GM12801 (cell line): ENCODE data around the gene GDF10.

Experiments
- TF ChIP-seq, protein P1 (sequence below): IDR thresholded peaks from one replicate; pipeline ENCODE4 v1.5.1; 2011; ENCODE audit warnings: control low read depth; ENCODE audit not compliant: insufficient read length; ENCODE audit errors: extremely low read depth

GDF10 gene

DNA sequence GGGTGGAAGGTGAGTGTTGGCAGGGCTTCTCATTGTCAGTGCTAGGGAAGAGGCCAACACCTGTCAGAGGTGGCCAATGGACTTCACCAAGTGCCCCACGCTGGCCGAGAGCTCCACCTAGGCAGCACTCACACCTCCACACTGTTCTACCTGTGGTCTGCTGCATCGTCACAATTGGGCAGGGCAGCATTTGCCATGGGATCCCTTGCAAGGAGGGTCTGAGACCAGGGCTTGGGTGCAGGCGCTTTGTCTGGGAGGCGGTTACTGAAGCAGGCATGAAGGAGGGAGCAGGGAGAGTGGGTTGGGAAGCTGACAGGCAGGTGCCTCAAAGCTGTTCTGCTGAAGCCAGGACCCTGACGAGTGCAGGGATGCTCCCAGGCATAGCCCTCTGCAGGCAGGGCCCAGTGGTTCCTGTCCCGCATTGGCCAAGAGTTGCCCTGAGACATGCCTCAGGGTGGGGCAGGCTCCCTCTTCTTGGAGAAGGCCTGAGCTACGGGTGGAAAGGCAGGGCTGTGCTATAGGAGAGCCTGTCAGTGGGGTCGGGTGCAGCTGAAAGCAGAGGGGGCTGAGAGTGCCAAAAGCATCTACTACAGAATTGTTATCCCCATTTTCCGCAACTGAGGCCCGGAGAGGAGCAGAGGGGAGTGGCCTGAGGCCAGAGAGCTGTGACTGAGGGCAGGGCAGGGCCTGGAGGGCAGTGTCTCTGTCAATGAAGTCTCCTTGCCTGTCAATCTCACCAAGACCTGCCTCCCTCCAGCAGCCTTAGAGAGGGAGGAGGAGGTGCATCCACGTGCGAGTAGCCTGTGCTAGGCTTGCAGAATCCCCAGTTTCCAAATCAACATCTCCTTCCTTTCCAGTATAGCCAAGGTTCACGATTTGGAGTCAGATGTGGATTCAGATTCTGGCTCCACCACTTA, 52.2 kb downstream of the GDF10 start:
- TF ChIP-seq, protein P1, sequence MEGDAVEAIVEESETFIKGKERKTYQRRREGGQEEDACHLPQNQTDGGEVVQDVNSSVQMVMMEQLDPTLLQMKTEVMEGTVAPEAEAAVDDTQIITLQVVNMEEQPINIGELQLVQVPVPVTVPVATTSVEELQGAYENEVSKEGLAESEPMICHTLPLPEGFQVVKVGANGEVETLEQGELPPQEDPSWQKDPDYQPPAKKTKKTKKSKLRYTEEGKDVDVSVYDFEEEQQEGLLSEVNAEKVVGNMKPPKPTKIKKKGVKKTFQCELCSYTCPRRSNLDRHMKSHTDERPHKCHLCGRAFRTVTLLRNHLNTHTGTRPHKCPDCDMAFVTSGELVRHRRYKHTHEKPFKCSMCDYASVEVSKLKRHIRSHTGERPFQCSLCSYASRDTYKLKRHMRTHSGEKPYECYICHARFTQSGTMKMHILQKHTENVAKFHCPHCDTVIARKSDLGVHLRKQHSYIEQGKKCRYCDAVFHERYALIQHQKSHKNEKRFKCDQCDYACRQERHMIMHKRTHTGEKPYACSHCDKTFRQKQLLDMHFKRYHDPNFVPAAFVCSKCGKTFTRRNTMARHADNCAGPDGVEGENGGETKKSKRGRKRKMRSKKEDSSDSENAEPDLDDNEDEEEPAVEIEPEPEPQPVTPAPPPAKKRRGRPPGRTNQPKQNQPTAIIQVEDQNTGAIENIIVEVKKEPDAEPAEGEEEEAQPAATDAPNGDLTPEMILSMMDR: no peak

DNA sequence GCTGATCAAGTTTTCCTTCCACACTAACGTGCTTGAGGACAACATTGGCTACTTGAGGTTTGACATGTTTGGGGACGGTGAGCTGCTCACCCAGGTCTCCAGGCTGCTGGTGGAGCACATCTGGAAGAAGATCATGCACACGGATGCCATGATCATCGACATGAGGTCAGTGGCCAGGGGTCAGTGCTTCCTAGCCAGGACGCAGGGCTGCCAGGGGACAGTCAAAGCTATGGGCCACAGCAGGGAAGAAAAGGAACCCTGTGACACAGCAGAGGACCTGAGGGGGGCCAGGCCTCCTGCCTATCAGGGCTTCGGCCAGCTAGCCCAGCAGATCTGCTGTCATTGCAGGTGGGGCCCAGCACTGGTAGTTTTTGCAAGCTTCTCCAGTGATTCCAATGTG, 53.4 kb downstream of the GDF10 start:
- TF ChIP-seq, protein P1: no peak

DNA sequence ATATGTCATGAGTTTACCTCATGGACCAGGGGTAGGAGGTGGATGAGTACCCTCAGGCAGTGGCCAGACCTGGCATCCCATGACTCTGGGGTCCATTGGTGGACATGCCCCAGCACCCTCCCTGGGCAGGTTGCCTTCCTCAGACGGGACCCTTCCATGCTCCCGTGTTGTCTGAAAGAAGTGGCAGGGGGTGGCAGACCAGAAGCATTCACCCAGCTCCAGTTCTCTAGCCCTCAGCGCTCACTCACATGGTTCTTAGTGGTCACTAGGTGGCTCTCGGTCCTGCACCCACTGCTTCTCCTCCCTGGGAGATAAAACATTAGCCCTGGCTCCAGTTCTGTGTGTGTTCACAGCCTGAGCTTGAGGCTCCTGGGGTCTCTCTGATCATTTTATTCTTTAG, 54.2 kb downstream of the GDF10 start:
- TF ChIP-seq, protein P1: no peak

DNA sequence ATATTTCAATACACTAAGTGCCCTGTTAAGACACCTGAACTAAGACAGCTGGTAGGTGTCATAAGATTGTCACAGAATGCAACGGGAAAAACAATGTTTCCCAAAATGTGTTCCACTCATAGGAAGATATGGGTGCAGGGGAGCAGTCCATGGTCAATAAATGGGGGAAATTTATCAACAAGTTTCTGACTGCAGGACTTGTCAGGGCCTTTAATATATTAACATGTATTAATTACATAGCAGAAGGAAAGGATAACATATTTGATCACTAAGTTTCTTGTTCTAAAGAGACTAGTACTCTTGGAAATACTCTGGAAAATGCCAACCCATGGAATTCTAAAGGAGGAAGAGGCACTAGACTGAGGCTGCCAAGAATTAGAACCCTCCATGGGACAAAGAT, 54.9 kb downstream of the GDF10 start:
- TF ChIP-seq, protein P1: no peak

DNA sequence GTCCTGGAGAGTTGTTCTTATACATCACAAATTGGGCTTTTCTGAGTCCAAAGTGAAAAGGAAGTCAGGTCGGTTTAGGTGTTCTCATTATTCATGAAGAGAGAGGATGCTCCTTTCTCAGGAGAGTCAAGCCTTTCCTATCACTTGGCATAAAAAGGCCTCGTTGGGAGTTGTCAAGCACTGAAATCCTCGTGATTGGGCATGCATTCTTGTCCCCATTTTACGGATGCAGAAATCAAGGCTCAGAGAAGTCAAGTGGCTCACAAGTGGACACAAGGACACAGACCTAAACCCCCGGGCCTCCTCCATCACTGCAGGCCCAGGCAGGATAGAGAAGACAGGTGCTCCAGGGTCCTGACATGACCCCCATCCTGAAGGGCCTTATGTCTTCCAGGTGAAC, 56.7 kb downstream of the GDF10 start:
- TF ChIP-seq, protein P1: no peak

DNA sequence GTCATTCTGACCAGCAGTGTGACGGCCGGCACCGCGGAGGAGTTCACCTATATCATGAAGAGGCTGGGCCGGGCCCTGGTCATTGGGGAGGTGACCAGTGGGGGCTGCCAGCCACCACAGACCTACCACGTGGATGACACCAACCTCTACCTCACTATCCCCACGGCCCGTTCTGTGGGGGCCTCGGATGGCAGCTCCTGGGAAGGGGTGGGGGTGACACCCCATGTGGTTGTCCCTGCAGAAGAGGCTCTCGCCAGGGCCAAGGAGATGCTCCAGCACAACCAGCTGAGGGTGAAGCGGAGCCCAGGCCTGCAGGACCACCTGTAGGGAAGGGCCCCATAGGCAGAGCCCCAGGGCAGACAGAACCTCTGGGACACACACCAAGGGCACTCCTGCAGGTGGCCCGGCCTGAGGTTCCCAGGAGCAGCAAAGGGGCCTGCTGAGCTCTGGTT, 57.2 kb downstream of the GDF10 start:
- TF ChIP-seq, protein P1: no peak

DNA sequence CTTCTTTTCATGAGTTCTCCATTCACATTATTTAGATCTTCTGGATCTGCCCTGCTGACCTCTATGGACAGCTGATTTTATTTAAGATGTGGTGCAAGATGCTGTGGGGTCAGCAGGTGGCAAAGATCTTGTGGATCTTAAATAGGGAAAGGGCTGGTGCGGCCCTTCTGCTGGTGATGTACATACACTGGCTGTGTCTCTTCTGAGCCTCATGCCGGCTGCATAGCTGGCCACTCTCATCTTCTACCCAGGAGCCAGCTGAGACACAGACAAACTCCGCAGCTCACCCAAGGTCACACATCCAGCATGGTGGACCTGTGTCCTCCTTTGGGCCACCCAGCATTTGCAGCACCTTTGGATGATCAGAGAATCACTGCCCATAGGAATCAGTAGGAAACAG, 57.9 kb downstream of the GDF10 start:
- TF ChIP-seq, protein P1: no peak
